ENCODE measurements around the gene IRF3.
"Not testable (repeated sequence)": the region's sequence is repeated elsewhere in the genome, so short reads cannot be mapped to it uniquely, and the experiment has no call there.

The IRF3 gene

GRCh38 chr19:49636233-49636932, 29.3 kb downstream of the IRF3 start:
- DNase-seq (ENCODE audit: low read depth): no peak
- TF ChIP-seq CTCF (conservative IDR thresholded peaks at IDR 0.05; ENCODE audit: low read length): no peak
- H3K4me3 ChIP-seq (ENCODE audit: low read length): no peak overlapping the region

DNA sequence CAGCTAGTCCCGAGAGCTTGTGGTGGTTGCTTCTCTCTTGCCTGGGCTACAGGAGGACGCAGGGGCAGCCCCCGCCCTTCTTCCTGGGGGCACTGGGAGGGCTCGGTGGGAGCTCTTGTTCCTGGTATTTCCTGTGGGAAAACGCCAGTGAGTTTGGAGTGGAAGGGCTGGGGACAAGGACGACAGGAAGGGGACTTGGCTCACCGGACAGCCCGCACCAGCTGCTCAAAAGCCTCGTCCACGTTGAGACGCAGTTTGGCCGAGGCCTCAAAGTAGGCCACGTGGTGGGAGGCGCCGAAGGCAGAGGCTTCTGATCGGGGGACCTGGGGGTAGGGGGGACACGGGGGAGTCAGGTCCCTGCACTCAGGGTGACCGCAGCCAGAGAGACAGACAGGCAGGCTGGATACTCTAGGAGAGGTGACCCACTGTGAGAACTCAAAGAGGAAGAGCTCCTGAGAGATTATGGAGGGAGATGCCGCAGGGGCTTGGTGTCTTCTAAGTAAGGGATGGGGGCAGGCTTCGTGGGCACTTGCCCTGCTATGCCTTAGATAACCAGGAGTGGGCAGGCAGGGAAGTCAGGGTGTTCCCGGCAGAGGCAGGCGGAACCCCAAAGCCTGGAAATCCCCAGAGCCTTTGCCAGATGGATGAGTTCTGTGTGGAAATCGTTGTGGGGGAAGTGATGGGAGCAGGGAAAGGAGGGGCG, 30.0 kb downstream of the IRF3 start:
- peak; percentile 33 for DNase-seq (ENCODE audit: low read depth)
- peak; percentile 19 for TF ChIP-seq CTCF (conservative IDR thresholded peaks at IDR 0.05; ENCODE audit: low read length)
- no peak overlapping the region for H3K4me3 ChIP-seq (ENCODE audit: low read length)

DNA sequence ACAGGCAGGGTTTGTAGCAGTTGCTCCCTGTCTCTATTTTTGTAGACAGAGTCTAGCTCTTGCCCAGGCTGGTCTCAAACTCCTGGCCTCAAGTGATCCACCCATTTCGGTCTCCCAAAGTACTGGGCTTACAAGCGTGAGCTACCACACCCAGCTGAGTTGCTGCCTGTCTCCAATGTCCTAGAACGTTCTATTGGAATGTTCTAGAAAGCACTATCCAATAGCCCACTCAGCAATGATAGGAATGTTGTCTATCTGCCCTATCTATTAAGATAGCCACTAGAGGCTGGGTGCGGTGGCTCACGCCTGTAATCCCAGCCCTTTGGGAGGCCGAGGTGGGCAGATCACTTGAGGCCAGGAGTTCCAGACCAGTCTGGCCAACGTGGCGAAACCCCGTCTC, 32.4 kb downstream of the IRF3 start:
- not testable (repeated sequence) for H3K4me3 ChIP-seq (ENCODE audit: low read length); DNase-seq (ENCODE audit: low read depth)

DNA sequence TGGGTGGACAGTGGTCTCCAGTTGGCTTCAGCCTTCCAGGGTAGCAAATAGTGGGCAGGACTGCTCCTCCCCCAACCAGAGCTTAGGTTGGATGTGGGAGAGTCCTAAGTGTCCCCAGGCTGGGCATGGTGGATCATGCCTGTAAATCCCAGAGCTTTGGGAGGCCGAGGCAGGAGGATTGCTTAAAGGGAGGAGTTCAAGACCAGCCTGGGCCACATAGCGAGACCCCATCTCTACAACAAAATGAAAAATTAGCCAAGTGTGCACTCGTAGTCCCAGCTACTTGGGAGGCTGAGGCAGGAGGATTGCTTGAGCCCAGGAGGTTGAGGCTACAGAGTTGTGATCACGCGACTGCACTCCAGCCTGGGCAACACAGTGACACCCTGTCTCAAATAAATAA, 33.1 kb downstream of the IRF3 start:
- TF ChIP-seq CTCF (conservative IDR thresholded peaks at IDR 0.05; ENCODE audit: low read length): no peak
- H3K4me3 ChIP-seq (ENCODE audit: low read length): no peak overlapping the region
- no peak for DNase-seq (ENCODE audit: low read depth)

DNA sequence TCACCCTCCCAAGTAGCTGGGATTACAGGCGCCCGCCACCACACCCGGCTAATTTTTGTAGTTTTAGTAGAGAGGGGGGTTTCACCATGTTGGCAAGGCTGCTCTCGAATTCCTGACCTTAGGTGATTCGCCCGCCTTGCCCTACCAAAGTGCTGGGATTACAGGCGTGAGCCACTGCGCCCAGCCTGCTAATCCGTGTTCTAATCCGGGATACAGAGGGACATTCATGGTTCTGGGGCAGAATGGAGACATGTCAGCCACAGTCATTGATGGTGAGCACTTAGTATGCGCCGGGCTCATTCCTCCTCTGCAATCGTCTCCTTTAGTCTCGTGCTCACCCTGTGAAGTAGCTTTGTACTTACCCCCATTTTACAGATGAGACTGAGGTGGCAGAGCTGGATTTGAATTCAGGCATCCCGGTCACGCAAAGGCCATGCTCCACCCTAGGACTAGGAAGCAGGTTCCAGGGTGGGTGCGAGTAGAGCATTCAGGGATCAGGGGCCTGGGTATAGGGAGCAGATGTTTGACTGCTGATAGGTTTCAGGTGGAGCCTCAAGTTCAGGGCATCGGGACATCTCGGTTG, 34.0 kb downstream of the IRF3 start:
- TF ChIP-seq CTCF (conservative IDR thresholded peaks at IDR 0.05; ENCODE audit: low read length): no peak
- no peak overlapping the region for H3K4me3 ChIP-seq (ENCODE audit: low read length)
- DNase-seq (ENCODE audit: low read depth): no peak

DNA sequence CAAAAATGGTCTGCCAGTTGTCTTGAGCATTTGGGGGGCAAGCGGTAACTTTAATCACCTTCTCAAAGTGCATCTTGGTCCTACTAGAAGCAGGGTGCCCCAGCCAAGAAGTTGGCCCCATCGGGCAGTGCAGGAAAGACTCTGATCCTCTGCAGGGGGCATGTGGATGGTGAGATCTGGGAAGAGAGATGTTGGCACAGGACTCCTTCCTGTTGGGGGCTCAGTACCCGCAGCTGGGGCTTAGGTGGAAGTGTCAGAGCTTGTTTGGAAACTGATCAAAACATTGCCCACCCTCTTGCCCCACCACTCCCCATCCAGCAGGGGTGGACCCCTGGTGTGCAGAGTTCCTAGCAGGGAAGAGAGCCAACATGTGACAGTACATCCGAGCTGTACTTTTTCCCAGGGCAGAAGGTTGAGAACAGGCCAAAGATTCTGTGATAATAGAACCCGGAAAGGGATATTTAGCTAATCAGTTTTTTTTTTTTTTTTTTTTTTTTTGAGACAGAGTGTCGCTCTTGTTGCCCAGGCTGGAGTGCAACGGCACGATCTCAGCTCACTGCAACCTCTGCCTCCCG, 34.6 kb downstream of the IRF3 start:
- 0 out of 2 replicates have a peak, but pooled peaks have one; percentile 4 for TF ChIP-seq CTCF (conservative IDR thresholded peaks at IDR 0.05; ENCODE audit: low read length)
- H3K4me3 ChIP-seq (ENCODE audit: low read length): no peak overlapping the region
- no peak for DNase-seq (ENCODE audit: low read depth)

- TF ChIP-seq CTCF (conservative IDR thresholded peaks at IDR 0.05; ENCODE audit: low read length): no peak
Observed at GRCh38 chr19:49629659-49630058, 36.0 kb downstream of the IRF3 start.

More at GRCh38 chr19:49629659-49630058, 36.0 kb downstream of the IRF3 start:
- H3K4me3 ChIP-seq (ENCODE audit: low read length): no peak overlapping the region
- DNase-seq (ENCODE audit: low read depth): no peak

Data from AG10803 (cell line).